Mesenchymal stem cell (in vitro differentiated cells and primary cell): Measurements from ENCODE around the gene ROBO2.

ENCODE experiments used
- DNase-seq: peaks from one replicate; pipeline ENCODE4 v3.0.0-alpha.2; 2013
- H2AFZ ChIP-seq: one replicate; pipeline ENCODE4 v1.6.1; 2013; ENCODE audit warnings: low read depth, mild to moderate bottlenecking, control low read depth, inconsistent platforms, low read length, moderate library complexity
- H2AK5ac ChIP-seq: 2 replicates; pipeline ENCODE4 v1.6.1; 2013; ENCODE audit warnings: low read length, moderate library complexity, mild to moderate bottlenecking, inconsistent platforms; ENCODE audit not compliant: severe bottlenecking
- H2BK120ac ChIP-seq: one replicate; pipeline ENCODE4 v1.6.1; 2013; ENCODE audit warnings: low read depth, mild to moderate bottlenecking, inconsistent platforms, low read length, moderate library complexity
- H2BK12ac ChIP-seq, 2 experiments: one replicate each; pipeline ENCODE4 v1.6.1; 2013; ENCODE audit warnings: inconsistent platforms in 2 of 2, low read length in 2 of 2, mild to moderate bottlenecking in 2 of 2, moderate library complexity in 2 of 2, control low read depth in 1 of 2
- H2BK15ac ChIP-seq: one replicate; pipeline ENCODE4 v1.6.1; 2013; ENCODE audit warnings: mild to moderate bottlenecking, low read depth, inconsistent platforms; ENCODE audit not compliant: poor library complexity, severe bottlenecking
- H2BK5ac ChIP-seq: 2 replicates; pipeline ENCODE4 v1.6.1; 2013; ENCODE audit warnings: low read depth, mild to moderate bottlenecking, low read length, control low read depth, inconsistent platforms; ENCODE audit not compliant: poor library complexity, severe bottlenecking
- H3K14ac ChIP-seq, 2 experiments: one replicate each; pipeline ENCODE4 v1.6.1; 2013; ENCODE audit warnings: inconsistent platforms in 2 of 2, low read length in 2 of 2, control low read depth in 1 of 2, mild to moderate bottlenecking in 1 of 2, moderate library complexity in 1 of 2
- H3K18ac ChIP-seq, 2 experiments: one replicate each; pipeline ENCODE4 v1.6.1; 2013; ENCODE audit warnings: inconsistent platforms in 2 of 2, low read length in 2 of 2, control low read depth in 1 of 2, low read depth in 1 of 2, mild to moderate bottlenecking in 1 of 2
- H3K23ac ChIP-seq, 2 experiments: one replicate each; pipeline ENCODE4 v1.6.1; 2013; ENCODE audit warnings: inconsistent platforms in 2 of 2, low read length in 2 of 2, mild to moderate bottlenecking in 2 of 2, moderate library complexity in 2 of 2, control low read depth in 1 of 2
- H3K27ac ChIP-seq: 2 replicates; pipeline ENCODE4 v1.5.1; 2013; ENCODE audit warnings: mild to moderate bottlenecking, moderate library complexity, low read length, control low read depth, inconsistent platforms; ENCODE audit not compliant: poor library complexity, severe bottlenecking
- H3K27me3 ChIP-seq, 2 experiments: 2 replicates each; pipeline versions ENCODE4 v1.6.1 to v1.7.0; 2013; ENCODE audit warnings: low read length in 2 of 2, mild to moderate bottlenecking in 2 of 2, moderate library complexity in 2 of 2, control low read depth in 1 of 2, inconsistent platforms in 1 of 2; ENCODE audit not compliant: control insufficient read depth in 1 of 2, insufficient read depth in 1 of 2
- H3K36me3 ChIP-seq, 2 experiments: 2 replicates each; pipeline versions ENCODE4 v1.6.1 to v1.7.0; 2013; ENCODE audit warnings: low read length in 2 of 2, control low read depth in 1 of 2, inconsistent platforms in 1 of 2, low read depth in 1 of 2, mild to moderate bottlenecking in 1 of 2; ENCODE audit not compliant: insufficient read depth in 2 of 2, control insufficient read depth in 1 of 2
- H3K4ac ChIP-seq, 2 experiments: one replicate each; pipeline ENCODE4 v1.6.1; 2013; ENCODE audit warnings: inconsistent platforms in 2 of 2, low read length in 2 of 2, mild to moderate bottlenecking in 2 of 2, moderate library complexity in 2 of 2, control low read depth in 1 of 2, low read depth in 1 of 2
- H3K4me1 ChIP-seq: 2 replicates; pipeline ENCODE4 v1.6.1; 2013; ENCODE audit warnings: low read depth, low read length, control low read depth; ENCODE audit not compliant: control insufficient read depth, insufficient read depth
- H3K4me2 ChIP-seq: 2 replicates; pipeline ENCODE4 v1.6.1; 2013; ENCODE audit warnings: low read length, mild to moderate bottlenecking, inconsistent platforms; ENCODE audit not compliant: poor library complexity, severe bottlenecking
- H3K4me3 ChIP-seq, 2 experiments: 2 replicates each; pipeline versions ENCODE4 v1.5.1 to v1.7.0; 2013; ENCODE audit warnings: low read length in 2 of 2, mild to moderate bottlenecking in 2 of 2, control low read depth in 1 of 2, low read depth in 1 of 2; ENCODE audit not compliant: insufficient read depth in 1 of 2
- H3K79me1 ChIP-seq: replicated peaks from 2 replicates; pipeline ENCODE4 v1.6.1; 2013; ENCODE audit warnings: mild to moderate bottlenecking, control low read depth, low read length, inconsistent platforms; ENCODE audit not compliant: poor library complexity, severe bottlenecking
- H3K9ac ChIP-seq: 2 replicates; pipeline ENCODE4 v1.7.0; 2013; ENCODE audit warnings: mild to moderate bottlenecking, low read length, moderate library complexity
- H3K9me3 ChIP-seq: 2 replicates; pipeline ENCODE4 v1.7.0; 2013; ENCODE audit warnings: mild to moderate bottlenecking, low read length; ENCODE audit not compliant: control insufficient read depth
- H4K8ac ChIP-seq: one replicate; pipeline ENCODE4 v1.6.1; 2013; ENCODE audit warnings: inconsistent platforms, mild to moderate bottlenecking, low read length, moderate library complexity
- H4K91ac ChIP-seq: one replicate; pipeline ENCODE4 v1.6.1; 2013; ENCODE audit warnings: mild to moderate bottlenecking, low read length, inconsistent platforms
- WGBS: methylation state at CpG from one replicate; pipeline ENCODE4 v1.1.7; 2013; ENCODE audit warnings: mixed read lengths; 5-methylcytosine and 5-hydroxymethylcytosine counted together

The ROBO2 gene

DNA sequence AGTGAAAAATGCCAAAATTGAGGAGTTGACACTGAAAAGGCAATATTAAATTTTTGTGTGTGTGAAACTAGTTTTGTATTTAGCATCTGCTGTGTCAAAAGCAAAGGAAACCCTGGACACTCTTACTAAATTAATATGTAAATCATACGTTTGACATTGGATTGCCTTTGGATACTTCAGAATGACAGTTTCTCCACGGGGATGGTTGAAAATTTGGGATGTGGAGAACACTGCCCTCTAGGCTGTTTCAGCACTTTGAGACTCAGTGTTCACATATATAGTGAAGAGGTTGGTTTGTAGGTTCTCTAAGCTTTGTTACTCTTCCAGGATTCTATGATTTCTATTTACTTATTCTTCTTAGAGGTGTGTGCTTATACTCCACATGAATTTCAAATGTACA is 3.0 kb downstream of the ROBO2 start:
- Histone ChIP-seq H3K27ac (no peak overlapping the region), H2BK15ac (no peak overlapping the region), H3K9ac (no peak overlapping the region), H4K8ac (no peak overlapping the region), H3K9me3 (no peaks in the 10 kb centered on the region), H4K91ac (no peak overlapping the region), H2BK120ac (no peak overlapping the region), H3K27me3 (peaks cover 4 to 43% of the 10 kb centered on the region in 2 experiments), H3K79me1 (no peaks in the 10 kb centered on the region), H2AK5ac (no peak overlapping the region), H3K14ac (no peak overlapping the region), H2AFZ (no peak overlapping the region), H2BK12ac (no peak overlapping the region), H3K23ac (no peak overlapping the region), H3K4ac (no peak overlapping the region), H3K4me1 (peaks cover 3% of the 10 kb centered on the region), H3K18ac (no peak overlapping the region), H2BK5ac (no peak overlapping the region), H3K4me3 (no peak overlapping the region), H3K4me2 (no peak overlapping the region), H3K36me3 (no peaks in the 10 kb centered on the region)
- WGBS: 16% methylated on average over 2 of the region's 2 CpGs
- DNase-seq: no peak

DNA sequence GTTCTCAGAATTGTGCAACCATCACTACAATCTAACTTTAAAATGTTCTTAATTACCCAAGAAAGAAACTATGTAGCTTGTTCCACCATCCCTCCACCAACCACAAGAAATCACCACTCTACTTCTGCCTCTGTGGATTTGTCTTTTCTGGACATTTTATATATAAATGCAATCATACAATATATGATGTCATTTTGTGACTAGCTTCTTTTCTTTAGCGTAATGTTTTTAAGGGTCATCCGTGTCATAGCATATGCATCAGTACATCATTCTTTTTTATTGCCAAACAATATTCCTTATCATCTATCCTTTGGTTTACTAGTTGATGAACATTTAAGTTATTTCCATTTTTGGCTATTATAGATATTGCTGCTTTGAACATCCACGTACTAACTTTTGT is 5.8 kb downstream of the ROBO2 start:
- Histone ChIP-seq H3K18ac (no peak overlapping the region), H3K9me3 (no peaks in the 10 kb centered on the region), H2AK5ac (no peak overlapping the region), H4K8ac (no peak overlapping the region), H2BK120ac (no peak overlapping the region), H3K4me1 (no peaks in the 10 kb centered on the region), H3K36me3 (no peaks in the 10 kb centered on the region), H3K9ac (no peak overlapping the region), H2BK15ac (no peak overlapping the region), H3K27me3 (peaks cover 4 to 24% of the 10 kb centered on the region in 2 experiments), H2BK5ac (no peak overlapping the region), H3K14ac (no peak overlapping the region), H3K4me3 (no peak overlapping the region), H3K4me2 (no peak overlapping the region), H2BK12ac (no peak overlapping the region), H3K79me1 (no peaks in the 10 kb centered on the region), H3K23ac (no peak overlapping the region), H3K27ac (no peak overlapping the region), H3K4ac (no peak overlapping the region), H4K91ac (no peak overlapping the region), H2AFZ (no peak overlapping the region)
- whole genome bisulfite sequencing: 96% methylated on average over 3 of the region's 3 CpGs
- DNase-seq: no peak

DNA sequence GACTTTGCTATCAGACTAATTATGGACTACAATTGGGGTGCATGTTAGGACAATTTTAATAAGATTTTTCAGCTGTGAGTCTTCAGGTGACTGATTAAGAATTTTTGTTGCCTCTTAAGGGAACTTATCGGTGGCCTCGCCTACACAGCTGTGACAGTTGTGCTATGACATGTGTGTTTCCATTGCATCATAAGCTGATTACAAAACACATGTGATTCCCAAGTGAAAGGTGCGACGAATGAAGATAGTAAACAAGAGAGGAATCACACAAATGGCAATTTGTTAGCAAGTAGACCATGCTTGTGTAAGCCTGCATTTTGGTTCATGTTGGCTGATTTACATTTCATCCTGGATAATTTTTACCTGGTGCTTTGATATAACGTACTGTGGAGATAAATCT is 8.3 kb downstream of the ROBO2 start:
- no peak for DNase-seq
- H4K91ac ChIP-seq: no peak overlapping the region
- no peak overlapping the region for H2BK5ac ChIP-seq
- H3K4ac ChIP-seq: no peak overlapping the region
- H3K9ac ChIP-seq: no peak overlapping the region
- no peak overlapping the region for H2AK5ac ChIP-seq
- no peak overlapping the region for H3K4me2 ChIP-seq
- H3K27ac ChIP-seq: no peak overlapping the region
- H3K23ac ChIP-seq: no peak overlapping the region
- H3K36me3 ChIP-seq: no peaks in the 10 kb centered on the region
- H2BK15ac ChIP-seq: no peak overlapping the region
- H3K14ac ChIP-seq: no peak overlapping the region
- no peak overlapping the region for H2BK12ac ChIP-seq
- no peaks in the 10 kb centered on the region for H3K9me3 ChIP-seq
- H4K8ac ChIP-seq: no peak overlapping the region
- 91% methylated on average over 5 of the region's 5 CpGs for WGBS
- H3K18ac ChIP-seq: no peak overlapping the region
- peaks cover 0 to 2% of the 10 kb centered on the region in 2 experiments for H3K27me3 ChIP-seq
- H3K4me1 ChIP-seq: no peaks in the 10 kb centered on the region
- H3K79me1 ChIP-seq: no peaks in the 10 kb centered on the region
- H2BK120ac ChIP-seq: no peak overlapping the region
- no peak overlapping the region for H3K4me3 ChIP-seq
- no peak overlapping the region for H2AFZ ChIP-seq

DNA sequence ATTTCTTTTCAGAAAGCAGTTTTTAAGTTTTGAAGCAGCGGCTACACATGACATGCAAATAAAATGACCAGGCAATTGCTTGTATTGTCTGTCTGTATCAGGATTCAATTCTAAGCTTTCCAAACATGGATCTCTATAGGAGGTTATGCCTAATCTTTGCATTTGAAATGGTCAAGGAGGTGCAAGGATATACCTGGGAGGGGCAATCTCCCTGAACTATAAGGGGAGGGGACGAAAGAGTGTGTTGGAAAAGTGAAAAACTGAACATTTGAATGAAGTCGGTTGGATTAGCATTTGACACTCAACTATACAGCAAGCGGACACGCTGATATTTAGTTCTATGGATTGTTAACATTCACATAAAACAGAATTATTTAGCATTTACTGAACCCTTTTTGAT is 11.7 kb downstream of the ROBO2 start:
- DNase-seq: no peak
- no peak overlapping the region for H3K14ac ChIP-seq
- no peak overlapping the region for H3K27ac ChIP-seq
- H4K91ac ChIP-seq: no peak overlapping the region
- no peak overlapping the region for H3K4me2 ChIP-seq
- no peak overlapping the region for H3K23ac ChIP-seq
- H3K27me3 ChIP-seq: no peaks in the 10 kb centered on the region
- WGBS: 75% methylated on average over 2 of the region's 5 CpGs
- H2BK5ac ChIP-seq: no peak overlapping the region
- no peak overlapping the region for H2BK15ac ChIP-seq
- no peak overlapping the region for H2AFZ ChIP-seq
- H3K9me3 ChIP-seq: no peaks in the 10 kb centered on the region
- no peak overlapping the region for H3K9ac ChIP-seq
- no peak overlapping the region for H4K8ac ChIP-seq
- H3K18ac ChIP-seq: no peak overlapping the region
- no peak overlapping the region for H3K4ac ChIP-seq
- no peak overlapping the region for H2BK12ac ChIP-seq
- H3K36me3 ChIP-seq: no peaks in the 10 kb centered on the region
- no peak overlapping the region for H2AK5ac ChIP-seq
- no peaks in the 10 kb centered on the region for H3K79me1 ChIP-seq
- no peak overlapping the region for H2BK120ac ChIP-seq
- H3K4me1 ChIP-seq: no peaks in the 10 kb centered on the region
- H3K4me3 ChIP-seq: no peak overlapping the region
